Left colon (tissue), 2 donors: Measurements from ENCODE around the gene ITPK1. TPM values are rescaled to one million over a fixed set of nuclear protein-coding genes. Genes with fewer than 3 reads are reported as not detected.

Experiments used
- ATAC-seq: fragments of 200-7000 bp; cut with Tn5 transposase; one replicate; pipeline ENCODE4 v1.9.1; 2020; ENCODE audit warnings: mild to moderate bottlenecking, moderate library complexity
- DNase-seq, 2 donors: peaks; one replicate each; pipeline ENCODE4 v3.0.0-alpha.2; 2020
- intact Hi-C, 2 donors: fragments of 100-400 bp; cut with DNase I in 1 of 2; cut with micrococcal nuclease in 1 of 2; formaldehyde crosslinking; loops; one replicate each; pipeline versions ENCODE4 v1.11.2 to v1.14.0; 2022; cut with DNase I, micrococcal nuclease
- total RNA-seq, 2 donors: library from RNA; stranded (reverse); fragmentation: NEBNext Ultra II Directional; extraction: Animal tissue kit (Norgen Biotek cat#: 25700); gene quantifications; one replicate each; pipeline ENCODE4 v1.2.1, GENCODE V29; 2021
- donor health status: DM: no; HTN: no; CAD: no.
- donor health status: DM: yes; HTN: yes; CAD: no.

ITPK1 gene
- total RNA-seq, 2 donors from 2014 or later = 138 to 142 TPM

DNA sequence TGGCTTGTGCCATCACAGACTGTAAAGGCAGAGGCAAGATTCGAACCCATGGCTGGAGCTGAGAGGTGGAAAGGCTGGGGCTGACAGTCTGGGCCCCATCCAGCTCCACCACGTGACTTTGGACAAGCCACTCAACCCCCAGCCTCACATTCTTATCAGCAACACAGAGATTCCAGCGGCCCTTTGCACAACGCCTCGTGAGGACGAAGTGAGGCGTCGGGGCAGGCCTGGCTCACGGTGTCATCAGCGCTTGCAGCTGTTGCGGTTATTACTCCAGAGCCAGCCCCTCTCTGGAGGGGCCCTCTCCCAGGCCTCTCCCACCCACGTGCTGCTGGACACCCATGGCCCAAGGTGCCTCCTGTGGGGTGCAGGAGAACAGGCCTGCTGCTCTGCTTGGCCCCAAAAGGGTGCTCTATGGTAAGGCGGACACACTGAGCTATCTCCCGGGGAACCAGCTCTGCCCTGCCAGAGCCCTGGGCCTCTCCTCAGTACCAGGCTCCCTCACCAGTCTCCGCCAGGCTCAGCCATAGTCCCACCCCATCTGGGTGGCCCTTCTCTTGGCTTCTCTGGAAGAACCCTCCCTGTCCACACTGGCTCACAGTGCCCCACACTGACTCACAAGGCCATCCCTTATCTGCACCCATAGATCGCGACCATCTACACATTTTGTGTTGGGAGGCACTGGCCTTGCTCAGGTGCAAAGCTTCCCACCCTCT lies 171.7 kb downstream of the ITPK1 start:
- ATAC-seq (no peak), DNase-seq (no peak)
- intact Hi-C loops = loop anchor here in 1 of 2 donors (10.0 kb wide), 1 partner anchor 201 kb away; no protein-coding TSS in a partner anchor

DNA sequence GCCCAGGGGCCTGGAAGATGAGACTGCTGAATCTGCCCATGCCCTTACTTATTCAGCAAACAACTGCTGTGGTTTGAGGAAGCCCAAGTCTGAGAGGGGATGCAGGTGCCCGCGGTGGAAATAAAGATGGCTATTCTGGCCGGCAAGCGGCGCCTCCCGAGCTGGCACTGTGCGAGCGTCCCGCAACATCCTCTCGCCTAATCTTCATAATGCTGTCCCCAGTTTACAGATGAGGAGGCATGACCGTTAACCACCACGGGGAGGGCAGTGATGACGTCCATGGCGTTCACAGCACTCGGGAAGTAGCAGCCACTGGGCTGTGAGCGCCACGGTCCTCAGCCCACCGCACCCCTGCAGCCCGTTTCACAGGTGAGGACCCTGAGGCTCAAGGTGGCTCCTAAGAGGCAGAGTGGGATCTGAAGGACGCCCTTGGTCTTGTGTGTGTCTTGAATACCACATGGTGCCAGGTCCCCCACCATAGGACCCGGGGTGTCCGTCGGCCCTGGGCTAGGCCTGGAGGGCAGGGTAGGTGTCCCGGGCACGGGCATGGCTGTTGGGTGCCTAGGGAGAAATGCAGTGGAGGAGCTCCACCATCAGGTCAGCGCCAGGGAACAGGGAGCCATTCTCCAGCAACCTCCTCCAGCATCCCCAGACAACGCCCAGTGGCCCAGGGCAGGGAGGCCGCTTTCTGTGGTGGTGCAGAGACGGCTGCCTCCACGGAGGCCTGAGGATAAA lies 172.6 kb downstream of the ITPK1 start:
- no peak for DNase-seq
- intact Hi-C loops = loop anchor here in 1 of 2 donors (10.0 kb wide), 1 partner anchor 202 kb away; no protein-coding TSS in a partner anchor
- ATAC-seq = no peak

DNA sequence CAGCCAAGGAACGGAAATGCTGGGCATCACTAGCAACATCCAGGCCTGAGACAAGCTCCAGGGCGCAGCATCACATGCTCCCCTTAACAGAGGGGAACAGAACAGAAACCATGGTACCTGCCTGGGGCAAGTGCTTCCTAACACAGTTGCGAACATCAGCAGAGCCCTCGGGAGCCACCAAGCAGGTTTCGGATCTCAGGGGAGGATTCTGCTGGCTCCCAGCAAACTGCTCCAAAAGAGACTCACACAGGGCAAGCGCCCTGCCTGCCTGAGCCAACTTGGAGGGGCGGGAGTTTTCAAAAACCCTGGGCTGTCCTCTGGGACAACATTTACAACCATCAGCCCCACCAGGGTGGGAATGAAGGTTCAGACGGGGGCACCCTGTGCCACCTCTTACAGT lies 173.1 kb downstream of the ITPK1 start:
- intact Hi-C loops = loop anchor here in 1 of 2 donors (10.0 kb wide), 1 partner anchor 202 kb away; no protein-coding TSS in a partner anchor
- DNase-seq = no peak
- no peak for ATAC-seq

DNA sequence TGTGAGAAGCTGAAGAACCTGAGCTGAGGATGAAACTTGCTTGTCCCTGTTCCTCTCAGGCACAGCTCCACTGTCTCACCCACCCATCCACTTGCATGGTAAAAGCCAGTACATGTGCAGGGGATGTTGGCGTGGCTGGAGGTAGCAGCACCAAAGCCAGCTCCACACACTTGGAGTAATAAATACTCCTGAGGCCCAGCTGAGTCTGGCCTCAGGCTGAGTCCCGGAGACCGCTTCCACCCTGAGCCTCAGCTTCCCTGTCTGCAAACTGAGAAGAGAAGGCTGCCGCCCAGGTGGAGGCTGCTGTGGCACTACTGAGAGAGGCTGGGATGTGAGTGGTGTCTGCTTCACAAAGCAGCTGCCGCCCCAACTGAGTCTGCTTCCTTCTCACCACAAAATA lies 173.6 kb downstream of the ITPK1 start:
- ATAC-seq (no peak), DNase-seq (no peak)
- intact Hi-C loops = loop anchor here in 1 of 2 donors (10.0 kb wide), 1 partner anchor 203 kb away; no protein-coding TSS in a partner anchor

DNA sequence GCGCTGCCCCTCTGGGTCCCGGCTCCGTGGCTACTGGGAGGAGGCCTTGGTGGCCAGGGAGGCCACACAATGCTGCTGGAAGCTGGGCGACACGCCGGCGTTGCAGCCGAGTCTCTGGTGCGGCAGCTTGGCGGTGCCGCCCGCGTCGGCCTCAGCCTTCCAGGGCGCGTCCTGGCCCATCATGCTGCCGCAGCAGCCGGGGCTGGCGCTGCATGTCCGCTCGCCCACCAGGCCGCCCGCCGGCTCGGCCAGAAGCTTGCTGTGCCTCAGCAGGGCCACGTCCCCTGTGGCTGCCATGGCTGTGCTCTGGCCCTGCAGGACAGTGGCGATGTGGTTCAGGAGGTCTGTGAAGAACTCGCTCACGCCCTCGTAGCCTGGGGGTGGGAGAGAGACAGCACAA lies 174.2 kb downstream of the ITPK1 start:
- intact Hi-C loops = loop anchor here in 1 of 2 donors (10.0 kb wide), 1 partner anchor 203 kb away; no protein-coding TSS in a partner anchor
- no peak for ATAC-seq

DNA sequence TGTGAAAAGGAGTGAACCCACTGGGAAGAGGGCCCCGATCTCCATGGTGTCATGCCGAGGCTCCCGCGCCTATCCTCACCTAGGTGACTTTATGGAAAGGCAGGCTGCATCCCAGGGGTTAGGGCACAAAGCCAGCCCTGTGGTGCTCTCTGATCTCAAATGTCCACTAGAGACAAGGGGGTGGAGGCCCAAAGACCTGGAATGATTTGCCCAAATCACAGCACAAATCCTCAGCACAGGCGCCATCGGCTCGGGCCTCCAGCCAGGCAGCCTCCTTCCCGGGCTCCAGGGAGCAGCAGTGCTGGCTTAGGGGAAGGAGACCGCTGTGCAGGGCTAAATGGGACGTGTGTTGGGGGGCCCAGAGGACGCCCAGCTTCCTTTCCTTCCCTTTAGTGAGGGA lies 175.2 kb downstream of the ITPK1 start:
- DNase-seq = no peak
- intact Hi-C loops = loop anchor here in 1 of 2 donors (10.0 kb wide), 1 partner anchor 204 kb away; no protein-coding TSS in a partner anchor
- no peak for ATAC-seq

More for the DNA sequence above, 174.2 kb downstream of the ITPK1 start:
- no peak for DNase-seq

DNA sequence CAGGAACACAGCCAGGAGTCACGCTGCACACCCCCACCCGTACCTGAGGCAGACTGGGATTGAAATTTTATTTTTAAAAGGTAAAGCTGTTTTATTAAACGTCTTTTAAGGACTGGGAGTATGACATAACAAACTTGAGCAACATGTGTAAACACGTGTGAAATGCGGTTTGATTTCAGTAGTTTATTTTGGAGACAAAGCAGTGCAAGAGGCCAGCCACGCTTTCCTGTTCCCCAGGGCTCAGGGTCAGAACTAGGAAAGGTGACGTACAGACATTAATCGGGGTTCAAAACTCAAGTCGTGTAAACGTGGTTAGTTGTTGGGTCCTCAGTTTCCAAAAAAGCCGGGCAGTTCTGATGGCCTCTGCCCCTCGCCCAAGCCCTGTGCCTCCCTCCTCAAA lies 176.0 kb downstream of the ITPK1 start:
- intact Hi-C loops = loop anchor here in 1 of 2 donors (10.0 kb wide), 1 partner anchor 205 kb away; no protein-coding TSS in a partner anchor
- ATAC-seq (no peak), DNase-seq (no peak)

DNA sequence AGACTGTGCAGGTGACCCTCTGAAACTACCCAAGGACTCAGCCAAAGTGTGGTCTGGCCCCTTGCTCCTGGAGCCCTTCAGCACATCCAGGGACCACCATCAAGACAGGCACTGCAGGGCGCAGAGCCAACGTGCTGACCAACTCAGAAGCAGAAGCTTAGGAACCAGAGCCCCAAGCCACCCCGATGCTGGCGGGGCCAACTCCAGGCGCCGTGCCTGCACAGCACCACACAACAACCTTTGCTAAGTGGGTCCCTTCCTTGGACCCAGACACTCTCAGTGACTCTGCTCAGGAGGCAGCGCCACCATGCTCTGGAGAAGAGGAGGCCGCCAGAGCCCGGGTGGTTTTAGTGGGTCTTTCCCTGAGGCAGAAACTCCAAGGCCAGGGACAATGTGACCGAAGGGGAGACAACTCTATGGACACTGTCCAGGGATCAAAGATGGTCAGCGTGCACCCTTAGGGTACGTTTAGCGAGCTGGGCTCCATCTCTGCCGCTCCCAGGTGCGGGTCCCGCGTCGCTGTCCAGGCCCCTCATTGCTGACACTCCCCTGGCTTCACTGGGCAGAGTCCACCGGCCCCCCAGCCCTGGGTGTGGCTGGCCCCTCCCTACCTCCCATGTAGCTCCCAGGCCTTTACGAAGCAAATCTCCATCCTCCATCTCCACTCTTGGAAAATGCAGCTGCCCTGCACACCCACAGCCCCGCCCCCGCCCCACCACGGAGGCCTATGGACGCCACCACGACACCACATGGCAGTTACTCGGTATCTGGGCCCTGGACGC lies 176.6 kb downstream of the ITPK1 start:
- DNase-seq = no peak
- intact Hi-C loops = no loop called here
- no peak for ATAC-seq

DNA sequence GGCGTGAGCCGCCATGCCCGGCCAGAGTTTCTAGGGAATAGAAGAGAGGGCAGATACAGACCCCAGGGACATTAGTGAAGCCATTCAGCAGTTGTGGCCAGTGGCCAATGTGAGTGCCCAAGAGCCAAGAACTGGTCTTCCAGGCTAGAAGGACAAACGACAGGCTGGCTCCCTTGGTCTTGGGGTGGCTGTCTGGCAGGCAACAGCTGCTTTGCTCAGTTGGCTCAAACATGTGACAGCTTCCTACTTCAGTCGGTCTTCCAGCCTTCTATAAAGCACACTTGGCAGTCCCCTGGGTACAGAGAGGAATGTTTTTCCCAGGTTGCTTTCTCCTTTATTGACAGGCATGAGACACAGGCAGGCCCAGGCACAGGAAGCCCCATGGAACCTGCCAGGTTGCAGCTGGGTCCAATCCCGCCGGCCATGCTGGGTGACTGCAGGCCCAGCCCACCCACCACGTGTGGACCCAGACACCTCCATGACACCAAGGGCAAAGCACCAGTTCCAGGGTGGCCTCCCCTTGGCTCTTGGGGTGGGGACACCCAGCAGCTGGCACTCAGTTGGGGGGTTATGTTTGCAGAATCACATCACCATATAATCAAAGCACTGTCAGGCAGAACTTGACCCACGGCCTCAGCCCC lies 177.4 kb downstream of the ITPK1 start:
- intact Hi-C loops = no loop called here
- no peak for DNase-seq
- ATAC-seq = no peak

DNA sequence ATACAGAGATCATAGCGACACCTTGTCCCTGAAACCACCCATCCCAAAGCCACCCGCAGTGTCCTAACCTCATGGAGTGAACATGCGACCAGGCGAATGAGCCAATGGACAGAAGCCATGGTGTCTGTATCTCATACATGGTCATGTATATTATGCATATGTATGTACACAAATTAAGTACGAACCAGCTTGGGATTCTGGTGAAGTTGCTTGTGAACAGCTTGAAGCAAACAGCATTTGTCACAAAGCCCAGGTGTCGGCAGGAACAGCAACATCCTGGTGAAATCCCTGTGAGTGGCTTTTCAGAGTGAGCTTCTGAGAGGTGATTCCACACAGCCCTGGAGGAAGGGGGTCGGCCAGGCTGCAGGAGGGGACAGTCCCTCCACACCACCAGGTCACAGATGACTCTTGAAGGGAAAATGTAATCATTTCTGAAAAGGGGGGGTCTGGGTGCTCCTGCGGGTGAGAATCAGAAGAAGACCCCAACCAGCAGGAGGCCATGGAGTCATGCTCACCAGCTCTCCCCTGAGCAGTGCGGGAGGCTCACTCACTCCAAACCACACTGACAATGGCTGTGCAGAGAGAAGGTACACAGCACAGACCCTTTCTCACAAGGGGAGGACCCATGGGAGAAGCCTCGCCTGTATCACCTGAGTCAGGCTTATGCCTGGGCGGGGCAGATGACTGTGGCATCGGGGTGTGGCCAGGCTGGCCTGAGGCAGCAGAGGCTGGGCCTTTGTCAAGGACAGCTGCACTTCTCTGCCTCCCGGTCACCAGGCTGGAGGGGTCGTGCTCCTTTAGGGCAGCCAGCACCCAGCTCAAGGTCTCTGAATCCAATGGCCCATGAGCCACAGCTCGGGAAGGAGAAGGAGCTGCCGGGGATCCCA lies 178.4 kb downstream of the ITPK1 start:
- ATAC-seq (peak; percentile 75), DNase-seq (peak in 1 of 2 donors; percentile 43)
- intact Hi-C loops = no loop called here

DNA sequence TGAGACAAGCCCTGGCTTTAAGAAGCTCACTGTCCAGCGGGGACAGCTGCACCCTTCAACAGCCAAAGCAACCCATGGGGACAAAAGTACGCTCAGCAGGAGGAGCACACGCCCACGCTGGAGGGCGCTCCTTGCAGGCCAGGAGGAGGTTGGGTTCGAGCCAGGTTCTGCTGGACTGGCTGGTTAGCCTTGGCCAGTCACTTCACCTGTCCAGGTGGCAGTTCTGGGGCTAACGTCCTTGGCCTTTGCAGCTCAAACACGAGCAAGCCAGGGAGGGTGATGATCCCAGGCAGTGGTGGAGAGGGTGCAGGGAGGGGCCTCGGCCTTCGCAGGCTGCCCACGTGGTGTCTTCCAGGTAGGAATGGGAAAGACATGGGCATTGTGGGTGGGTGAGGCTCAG lies 179.6 kb downstream of the ITPK1 start:
- DNase-seq (no peak), ATAC-seq (no peak)
- intact Hi-C loops = no loop called here

DNA sequence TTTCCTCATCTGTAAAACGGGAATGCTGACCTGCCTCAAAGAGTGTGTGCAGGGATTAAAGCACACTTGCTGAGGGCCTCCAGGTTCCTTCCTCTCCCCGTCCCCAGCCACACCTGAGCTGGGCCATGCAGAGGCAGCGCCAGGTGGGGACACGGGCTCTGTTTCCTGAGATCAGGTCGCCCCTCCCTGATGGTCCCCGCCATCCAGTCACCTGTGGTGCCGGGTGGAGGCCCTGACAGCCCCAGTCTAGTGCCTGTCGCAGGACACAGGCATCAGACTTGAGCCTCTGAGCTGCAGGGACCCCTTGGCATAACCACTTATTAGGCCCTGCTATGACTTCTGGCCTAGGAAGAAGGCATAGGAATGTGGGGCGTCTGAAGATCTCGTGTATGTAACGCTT lies 180.3 kb downstream of the ITPK1 start:
- DNase-seq (no peak), ATAC-seq (no peak)
- intact Hi-C loops = no loop called here

DNA sequence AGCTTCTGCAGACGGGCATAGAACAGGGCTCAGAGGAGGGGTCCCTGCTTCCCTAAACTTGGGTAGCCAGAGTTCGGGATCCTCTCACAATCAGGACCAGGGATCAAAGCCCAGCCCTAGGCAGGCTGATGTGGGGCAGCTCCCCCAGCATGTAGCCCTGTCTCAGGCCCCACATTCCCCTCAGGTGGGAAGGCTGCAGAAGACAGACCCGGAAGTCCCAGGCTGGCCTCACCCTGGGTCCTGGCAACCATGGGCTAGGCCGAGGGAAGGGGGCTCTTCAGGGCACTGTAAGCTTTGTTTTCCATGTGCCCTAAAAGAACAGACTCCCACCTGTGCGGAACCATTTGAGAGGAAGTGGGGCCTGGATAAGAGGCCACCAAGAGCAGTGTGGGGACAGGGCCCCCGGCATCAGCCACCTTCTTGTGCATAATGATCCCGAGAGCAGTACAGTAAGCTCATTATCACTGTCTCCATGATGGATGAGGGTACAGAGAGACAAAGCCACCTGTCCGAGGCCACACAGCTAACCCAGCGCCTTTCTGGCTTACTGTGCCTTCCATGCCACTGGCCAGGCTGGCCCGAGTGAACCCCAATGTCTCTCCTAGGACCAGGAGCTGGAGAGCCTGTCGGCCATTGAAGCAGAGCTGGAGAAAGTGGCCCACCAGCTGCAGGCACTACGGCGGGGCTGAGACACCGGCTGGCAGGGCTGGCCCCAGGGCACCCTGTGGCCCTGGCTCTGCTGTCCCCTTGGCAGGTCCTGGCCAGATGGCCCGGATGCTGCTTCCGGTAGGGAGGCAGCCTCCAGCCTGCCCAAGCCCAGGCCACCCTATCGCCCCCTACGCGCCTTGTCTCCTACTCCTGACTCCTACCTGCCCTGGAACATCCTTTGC lies 181.3 kb downstream of the ITPK1 start:
- DNase-seq = no peak

DNA sequence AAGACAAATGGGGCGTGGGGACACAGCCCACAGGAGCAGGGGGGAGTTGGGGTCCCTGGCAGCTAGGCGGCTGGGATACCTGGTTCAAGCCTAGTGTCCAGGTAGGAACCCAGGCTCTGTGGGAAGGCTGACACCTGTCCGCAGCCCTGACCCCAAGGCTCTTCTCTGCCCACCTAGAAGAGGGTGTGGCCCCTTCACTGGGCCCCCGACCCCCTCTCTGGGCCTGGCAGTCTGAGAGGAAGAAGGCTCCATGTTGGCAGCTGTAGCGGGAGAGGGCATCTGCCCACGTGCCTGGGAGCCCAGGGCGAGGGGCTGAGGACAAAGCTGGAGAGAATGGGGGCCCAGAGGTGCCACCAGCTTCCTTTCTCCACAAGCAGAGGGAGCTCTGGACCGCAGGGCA lies 182.2 kb downstream of the ITPK1 start:
- intact Hi-C loops = no loop called here
- DNase-seq = no peak
- no peak for ATAC-seq

More for the DNA sequence above, 181.3 kb downstream of the ITPK1 start:
- intact Hi-C loops = no loop called here
- ATAC-seq = no peak

DNA sequence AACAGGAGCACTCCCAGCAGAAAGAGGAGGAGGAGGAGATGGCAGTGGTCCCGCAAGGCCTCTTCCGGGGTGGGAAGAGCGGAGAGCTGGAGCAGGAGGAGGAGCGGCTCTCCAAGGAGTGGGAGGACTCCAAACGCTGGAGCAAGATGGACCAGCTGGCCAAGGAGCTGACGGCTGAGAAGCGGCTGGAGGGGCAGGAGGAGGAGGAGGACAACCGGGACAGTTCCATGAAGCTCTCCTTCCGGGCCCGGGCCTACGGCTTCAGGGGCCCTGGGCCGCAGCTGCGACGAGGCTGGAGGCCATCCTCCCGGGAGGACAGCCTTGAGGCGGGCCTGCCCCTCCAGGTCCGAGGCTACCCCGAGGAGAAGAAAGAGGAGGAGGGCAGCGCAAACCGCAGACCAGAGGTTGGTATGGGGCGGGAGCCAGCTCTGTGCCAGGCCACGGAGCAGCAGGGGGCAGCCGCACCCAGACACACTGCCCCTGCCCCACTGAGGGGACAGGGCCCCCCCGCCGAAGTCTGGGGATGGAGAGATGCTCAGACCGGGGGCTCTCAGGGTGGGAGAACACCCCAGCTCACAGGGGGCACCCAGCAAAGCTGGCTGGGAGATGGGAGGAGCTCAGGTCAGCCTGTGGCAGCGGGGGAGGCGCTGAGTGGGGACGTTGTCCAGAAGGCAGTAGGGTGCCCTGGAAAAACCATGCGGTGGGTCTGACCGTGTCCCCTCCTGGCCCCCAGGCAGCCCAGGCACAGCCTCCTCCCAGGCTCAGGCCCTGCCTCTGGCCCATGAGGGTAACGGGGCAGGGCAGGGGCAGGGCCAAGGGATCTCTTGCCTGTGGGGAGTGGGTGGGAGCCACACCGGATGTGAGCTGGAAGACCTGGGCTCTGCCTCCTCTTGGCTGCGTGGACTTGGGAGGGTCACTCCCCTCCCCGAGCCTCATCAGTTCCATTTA lies 183.0 kb downstream of the ITPK1 start:
- DNase-seq = no peak
- ATAC-seq = no peak
- intact Hi-C loops = no loop called here
